ENCODE measurements around the gene OPN1LW. TPM values are rescaled to one million over a fixed set of nuclear protein-coding genes. Genes with fewer than 3 reads are reported as not detected.

Gene OPN1LW
- total RNA-seq, 1 experiment from 2014 or later = not detected

- Histone ChIP-seq H3K36me3 (ENCODE audit: low read depth, low read length) (no peaks in the 10 kb centered on the region), H3K9me3 (ENCODE audit: low read length) (no peaks in the 10 kb centered on the region), H3K4me3 (ENCODE audit: low read length) (no peak overlapping the region), H3F3A (ENCODE audit: low read length, unreplicated experiment) (no peaks in the 10 kb centered on the region), H3K9ac (ENCODE audit: low read length) (no peak overlapping the region), H3K9me2 (replicated peaks; ENCODE audit: low read length) (no peaks in the 10 kb centered on the region), H3K4me1 (ENCODE audit: insufficient read depth, low read length) (peaks cover 10% of the 10 kb centered on the region), H4K20me1 (ENCODE audit: low read length) (no peaks in the 10 kb centered on the region), H3K4me2 (ENCODE audit: low read length) (no peak overlapping the region), H3K27me3 (ENCODE audit: low read length) (no peaks in the 10 kb centered on the region), H2AFZ (ENCODE audit: low read length) (no peak overlapping the region), H3K79me2 (ENCODE audit: low read length) (no peaks in the 10 kb centered on the region), H3K27ac (ENCODE audit: low read length) (no peak overlapping the region)
- DNase-seq (no peak), ATAC-seq (no peak)
- BruUV-seq (replicated peaks) = no TSS peak
- no peak for TF ChIP-seq EZH2phosphoT487 (IDR thresholded peaks at IDR 0.05; ENCODE audit: borderline replicate concordance, low read length)
- no peak for TF ChIP-seq EZH2 (IDR thresholded peaks at IDR 0.05; ENCODE audit: low read length, unreplicated experiment)
- no peak for TF ChIP-seq CTCF (conservative IDR thresholded peaks at IDR 0.05; ENCODE audit: low read depth, low read length)
- CTCF ChIA-PET = no interaction called here
- intact Hi-C loops (cut with micrococcal nuclease) = no loop called here
- POLR2A ChIA-PET (ENCODE audit: unreplicated experiment) = no interaction called here
These were observed 5.2 kb upstream of the OPN1LW start for GRCh38 chrX:154138857-154139256.

DNA sequence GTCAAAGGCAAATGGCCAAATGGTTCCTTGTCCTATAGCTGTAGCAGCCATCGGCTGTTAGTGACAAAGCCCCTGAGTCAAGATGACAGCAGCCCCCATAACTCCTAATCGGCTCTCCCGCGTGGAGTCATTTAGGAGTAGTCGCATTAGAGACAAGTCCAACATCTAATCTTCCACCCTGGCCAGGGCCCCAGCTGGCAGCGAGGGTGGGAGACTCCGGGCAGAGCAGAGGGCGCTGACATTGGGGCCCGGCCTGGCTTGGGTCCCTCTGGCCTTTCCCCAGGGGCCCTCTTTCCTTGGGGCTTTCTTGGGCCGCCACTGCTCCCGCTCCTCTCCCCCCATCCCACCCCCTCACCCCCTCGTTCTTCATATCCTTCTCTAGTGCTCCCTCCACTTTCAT lies 3.8 kb upstream of the OPN1LW start:
- Histone ChIP-seq H3K36me3 (ENCODE audit: low read depth, low read length) (no peaks in the 10 kb centered on the region), H3K9ac (ENCODE audit: low read length) (no peak overlapping the region), H3K4me3 (ENCODE audit: low read length) (no peak overlapping the region), H3K9me2 (replicated peaks; ENCODE audit: low read length) (no peaks in the 10 kb centered on the region), H3K27ac (ENCODE audit: low read length) (no peak overlapping the region), H3K27me3 (ENCODE audit: low read length) (no peaks in the 10 kb centered on the region), H3F3A (ENCODE audit: low read length, unreplicated experiment) (no peaks in the 10 kb centered on the region), H2AFZ (ENCODE audit: low read length) (no peak overlapping the region), H3K79me2 (ENCODE audit: low read length) (no peaks in the 10 kb centered on the region), H3K4me2 (ENCODE audit: low read length) (no peak overlapping the region), H3K4me1 (ENCODE audit: insufficient read depth, low read length) (peaks cover 10% of the 10 kb centered on the region), H3K9me3 (ENCODE audit: low read length) (no peaks in the 10 kb centered on the region), H4K20me1 (ENCODE audit: low read length) (no peaks in the 10 kb centered on the region)
- ChIA-PET POLR2A (ENCODE audit: unreplicated experiment) (no interaction called here), CTCF (no interaction called here)
- intact Hi-C loops (cut with micrococcal nuclease) = no loop called here
- TF ChIP-seq EZH2phosphoT487 (IDR thresholded peaks at IDR 0.05; ENCODE audit: borderline replicate concordance, low read length) (no peak), CTCF (conservative IDR thresholded peaks at IDR 0.05; ENCODE audit: low read depth, low read length) (no peak)
- DNase-seq = no peak
- no peak for ATAC-seq
- BruUV-seq (replicated peaks) = no TSS peak

DNA sequence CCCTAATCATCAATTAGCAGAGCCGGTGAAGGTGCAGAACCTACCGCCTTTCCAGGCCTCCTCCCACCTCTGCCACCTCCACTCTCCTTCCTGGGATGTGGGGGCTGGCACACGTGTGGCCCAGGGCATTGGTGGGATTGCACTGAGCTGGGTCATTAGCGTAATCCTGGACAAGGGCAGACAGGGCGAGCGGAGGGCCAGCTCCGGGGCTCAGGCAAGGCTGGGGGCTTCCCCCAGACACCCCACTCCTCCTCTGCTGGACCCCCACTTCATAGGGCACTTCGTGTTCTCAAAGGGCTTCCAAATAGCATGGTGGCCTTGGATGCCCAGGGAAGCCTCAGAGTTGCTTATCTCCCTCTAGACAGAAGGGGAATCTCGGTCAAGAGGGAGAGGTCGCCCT lies 3.3 kb upstream of the OPN1LW start:
- H3K36me3 ChIP-seq (ENCODE audit: low read depth, low read length) = no peaks in the 10 kb centered on the region
- H2AFZ ChIP-seq (ENCODE audit: low read length) = no peak overlapping the region
- no TSS peak for BruUV-seq (replicated peaks)
- peaks cover 7% of the 10 kb centered on the region for H3K4me1 ChIP-seq (ENCODE audit: insufficient read depth, low read length)
- no peak overlapping the region for H3K4me3 ChIP-seq (ENCODE audit: low read length)
- no peak overlapping the region for H3K9ac ChIP-seq (ENCODE audit: low read length)
- H3K27ac ChIP-seq (ENCODE audit: low read length) = no peak overlapping the region
- H3K27me3 ChIP-seq (ENCODE audit: low read length) = no peaks in the 10 kb centered on the region
- ATAC-seq = no peak
- H3K9me2 ChIP-seq (replicated peaks; ENCODE audit: low read length) = no peaks in the 10 kb centered on the region
- no peaks in the 10 kb centered on the region for H3K9me3 ChIP-seq (ENCODE audit: low read length)
- intact Hi-C loops (cut with micrococcal nuclease) = no loop called here
- DNase-seq = no peak
- ChIA-PET CTCF (no interaction called here), POLR2A (ENCODE audit: unreplicated experiment) (no interaction called here)
- TF ChIP-seq EZH2phosphoT487 (IDR thresholded peaks at IDR 0.05; ENCODE audit: borderline replicate concordance, low read length) = no peak
- no peak for TF ChIP-seq EZH2 (IDR thresholded peaks at IDR 0.05; ENCODE audit: low read length, unreplicated experiment)
- no peaks in the 10 kb centered on the region for H4K20me1 ChIP-seq (ENCODE audit: low read length)
- no peak overlapping the region for H3K4me2 ChIP-seq (ENCODE audit: low read length)
- no peaks in the 10 kb centered on the region for H3F3A ChIP-seq (ENCODE audit: low read length, unreplicated experiment)
- no peaks in the 10 kb centered on the region for H3K79me2 ChIP-seq (ENCODE audit: low read length)

Measured in PC-3 (cell line).